SK-N-SH treated with all-trans-retinoic acid at 6 μM for 48 hours (cell line): ENCODE measurements around the gene CRYBG3.

ENCODE experiments used
- ARNTL ChIP-seq: fragments of 450-650 bp; formaldehyde crosslinking; IDR thresholded peaks from 2 replicates; pipeline ENCODE4 v1.5.0; 2020; ENCODE audit warnings: low read depth, mild to moderate bottlenecking, moderate library complexity, borderline replicate concordance
- CSDC2 ChIP-seq: fragments of 250-450 bp; sonication (Bioruptor Pico); IDR thresholded peaks from 2 replicates; pipeline ENCODE4 v1.5.0; 2020; ENCODE audit warnings: mild to moderate bottlenecking, moderate library complexity
- TCF4 ChIP-seq: fragments of 250-450 bp; sonication (Bioruptor Pico); IDR thresholded peaks from 2 replicates; pipeline ENCODE4 v1.8.0; 2021; ENCODE audit warnings: mild to moderate bottlenecking, moderate library complexity, borderline replicate concordance
- TOX ChIP-seq: fragments of 250-450 bp; sonication (Bioruptor Pico); IDR thresholded peaks from 2 replicates; pipeline ENCODE4 v1.8.0; 2021; ENCODE audit warnings: mild to moderate bottlenecking, moderate library complexity, borderline replicate concordance
- ZFP3 ChIP-seq: fragments of 250-450 bp; sonication (Bioruptor Pico); IDR thresholded peaks from 2 replicates; pipeline ENCODE4 v1.5.0; 2020; ENCODE audit warnings: mild to moderate bottlenecking, moderate library complexity
- ZNF565 ChIP-seq: fragments of 450-650 bp; formaldehyde crosslinking; conservative IDR thresholded peaks from 2 replicates; pipeline ENCODE4 v1.5.0; 2020; ENCODE audit warnings: low read depth, mild to moderate bottlenecking, moderate library complexity
- ZNF70 ChIP-seq: fragments of 450-650 bp; formaldehyde crosslinking; IDR thresholded peaks from 2 replicates; pipeline ENCODE4 v1.5.0; 2020; ENCODE audit warnings: mild to moderate bottlenecking, moderate library complexity
- TF ChIP-seq, protein P1 (sequence below): fragments of 250-450 bp; sonication (Bioruptor Pico); IDR thresholded peaks from 2 replicates; pipeline ENCODE4 v1.5.1; 2020; ENCODE audit warnings: low read depth, mild to moderate bottlenecking, moderate library complexity
- TF ChIP-seq, protein P2 (sequence below): fragments of 250-450 bp; sonication (Bioruptor Pico); IDR thresholded peaks from 2 replicates; pipeline ENCODE4 v1.8.0; 2020; ENCODE audit warnings: mild to moderate bottlenecking, moderate library complexity, borderline replicate concordance
- TF ChIP-seq, protein P3 (sequence below): fragments of 250-450 bp; sonication (Bioruptor Pico); IDR thresholded peaks from 2 replicates; pipeline ENCODE4 v1.8.0; 2021; ENCODE audit warnings: low read depth, mild to moderate bottlenecking, moderate library complexity, borderline replicate concordance
- TF ChIP-seq, protein P4 (sequence below): fragments of 250-450 bp; sonication (Bioruptor Pico); IDR thresholded peaks from 2 replicates; pipeline ENCODE4 v1.5.0; 2020; ENCODE audit warnings: mild to moderate bottlenecking, moderate library complexity

DNA sequence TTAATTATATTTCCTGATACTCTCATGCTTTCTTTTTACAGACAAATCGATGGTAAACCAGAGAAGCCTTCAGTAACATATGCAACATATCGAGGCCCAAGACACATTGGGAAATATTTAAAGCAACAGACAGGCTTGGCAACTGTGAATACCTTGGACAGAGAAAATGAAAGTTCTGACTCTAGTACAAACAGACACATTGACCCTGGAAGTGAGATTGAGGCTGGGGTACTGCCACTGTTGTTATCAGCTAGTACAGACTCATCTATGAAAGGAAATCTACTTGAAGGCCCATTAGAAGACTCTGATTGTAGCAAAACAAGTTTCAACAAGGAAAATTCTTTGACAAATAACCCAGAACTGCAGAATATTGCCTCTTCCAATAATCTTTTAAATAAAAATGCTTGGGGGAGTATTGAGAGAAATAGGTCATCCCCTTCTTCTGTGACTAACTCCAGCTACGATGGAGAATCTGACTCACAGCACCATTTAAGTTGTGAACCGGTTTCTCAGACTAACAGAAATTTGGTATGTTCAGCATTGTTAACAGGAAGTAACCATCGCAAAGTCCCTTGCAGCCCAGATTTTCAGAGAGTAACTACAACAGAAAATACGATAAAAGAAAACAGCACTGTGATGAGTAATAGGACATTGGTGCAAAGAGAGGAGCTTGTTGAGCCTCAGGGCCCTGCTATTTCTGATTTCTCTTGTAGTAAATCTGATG lies 50.2 kb downstream of the CRYBG3 start:
- no peak for TF ChIP-seq ARNTL
- TF ChIP-seq, protein P1, sequence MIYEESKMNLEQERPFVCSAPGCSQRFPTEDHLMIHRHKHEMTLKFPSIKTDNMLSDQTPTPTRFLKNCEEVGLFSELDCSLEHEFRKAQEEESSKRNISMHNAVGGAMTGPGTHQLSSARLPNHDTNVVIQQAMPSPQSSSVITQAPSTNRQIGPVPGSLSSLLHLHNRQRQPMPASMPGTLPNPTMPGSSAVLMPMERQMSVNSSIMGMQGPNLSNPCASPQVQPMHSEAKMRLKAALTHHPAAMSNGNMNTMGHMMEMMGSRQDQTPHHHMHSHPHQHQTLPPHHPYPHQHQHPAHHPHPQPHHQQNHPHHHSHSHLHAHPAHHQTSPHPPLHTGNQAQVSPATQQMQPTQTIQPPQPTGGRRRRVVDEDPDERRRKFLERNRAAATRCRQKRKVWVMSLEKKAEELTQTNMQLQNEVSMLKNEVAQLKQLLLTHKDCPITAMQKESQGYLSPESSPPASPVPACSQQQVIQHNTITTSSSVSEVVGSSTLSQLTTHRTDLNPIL (CRISPR knock-in tag), result no peak
- TF ChIP-seq, protein P2, sequence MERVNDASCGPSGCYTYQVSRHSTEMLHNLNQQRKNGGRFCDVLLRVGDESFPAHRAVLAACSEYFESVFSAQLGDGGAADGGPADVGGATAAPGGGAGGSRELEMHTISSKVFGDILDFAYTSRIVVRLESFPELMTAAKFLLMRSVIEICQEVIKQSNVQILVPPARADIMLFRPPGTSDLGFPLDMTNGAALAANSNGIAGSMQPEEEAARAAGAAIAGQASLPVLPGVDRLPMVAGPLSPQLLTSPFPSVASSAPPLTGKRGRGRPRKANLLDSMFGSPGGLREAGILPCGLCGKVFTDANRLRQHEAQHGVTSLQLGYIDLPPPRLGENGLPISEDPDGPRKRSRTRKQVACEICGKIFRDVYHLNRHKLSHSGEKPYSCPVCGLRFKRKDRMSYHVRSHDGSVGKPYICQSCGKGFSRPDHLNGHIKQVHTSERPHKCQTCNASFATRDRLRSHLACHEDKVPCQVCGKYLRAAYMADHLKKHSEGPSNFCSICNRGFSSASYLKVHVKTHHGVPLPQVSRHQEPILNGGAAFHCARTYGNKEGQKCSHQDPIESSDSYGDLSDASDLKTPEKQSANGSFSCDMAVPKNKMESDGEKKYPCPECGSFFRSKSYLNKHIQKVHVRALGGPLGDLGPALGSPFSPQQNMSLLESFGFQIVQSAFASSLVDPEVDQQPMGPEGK (CRISPR knock-in tag), result no peak
- TF ChIP-seq ZFP3 (CRISPR knock-in tag), result peak; percentile 92
- TF ChIP-seq, protein P3, sequence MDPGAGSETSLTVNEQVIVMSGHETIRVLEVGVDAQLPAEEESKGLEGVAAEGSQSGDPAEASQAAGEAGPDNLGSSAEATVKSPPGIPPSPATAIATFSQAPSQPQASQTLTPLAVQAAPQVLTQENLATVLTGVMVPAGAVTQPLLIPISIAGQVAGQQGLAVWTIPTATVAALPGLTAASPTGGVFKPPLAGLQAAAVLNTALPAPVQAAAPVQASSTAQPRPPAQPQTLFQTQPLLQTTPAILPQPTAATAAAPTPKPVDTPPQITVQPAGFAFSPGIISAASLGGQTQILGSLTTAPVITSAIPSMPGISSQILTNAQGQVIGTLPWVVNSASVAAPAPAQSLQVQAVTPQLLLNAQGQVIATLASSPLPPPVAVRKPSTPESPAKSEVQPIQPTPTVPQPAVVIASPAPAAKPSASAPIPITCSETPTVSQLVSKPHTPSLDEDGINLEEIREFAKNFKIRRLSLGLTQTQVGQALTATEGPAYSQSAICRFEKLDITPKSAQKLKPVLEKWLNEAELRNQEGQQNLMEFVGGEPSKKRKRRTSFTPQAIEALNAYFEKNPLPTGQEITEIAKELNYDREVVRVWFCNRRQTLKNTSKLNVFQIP (CRISPR knock-in tag), result no peak
- TF ChIP-seq ZNF565 (CRISPR knock-in tag), result no peak
- no peak for TF ChIP-seq CSDC2
- no peak for TF ChIP-seq TCF4
- no peak for TF ChIP-seq ZNF70 (CRISPR knock-in tag)
- TF ChIP-seq TOX (CRISPR knock-in tag), result no peak
- TF ChIP-seq, protein P4, sequence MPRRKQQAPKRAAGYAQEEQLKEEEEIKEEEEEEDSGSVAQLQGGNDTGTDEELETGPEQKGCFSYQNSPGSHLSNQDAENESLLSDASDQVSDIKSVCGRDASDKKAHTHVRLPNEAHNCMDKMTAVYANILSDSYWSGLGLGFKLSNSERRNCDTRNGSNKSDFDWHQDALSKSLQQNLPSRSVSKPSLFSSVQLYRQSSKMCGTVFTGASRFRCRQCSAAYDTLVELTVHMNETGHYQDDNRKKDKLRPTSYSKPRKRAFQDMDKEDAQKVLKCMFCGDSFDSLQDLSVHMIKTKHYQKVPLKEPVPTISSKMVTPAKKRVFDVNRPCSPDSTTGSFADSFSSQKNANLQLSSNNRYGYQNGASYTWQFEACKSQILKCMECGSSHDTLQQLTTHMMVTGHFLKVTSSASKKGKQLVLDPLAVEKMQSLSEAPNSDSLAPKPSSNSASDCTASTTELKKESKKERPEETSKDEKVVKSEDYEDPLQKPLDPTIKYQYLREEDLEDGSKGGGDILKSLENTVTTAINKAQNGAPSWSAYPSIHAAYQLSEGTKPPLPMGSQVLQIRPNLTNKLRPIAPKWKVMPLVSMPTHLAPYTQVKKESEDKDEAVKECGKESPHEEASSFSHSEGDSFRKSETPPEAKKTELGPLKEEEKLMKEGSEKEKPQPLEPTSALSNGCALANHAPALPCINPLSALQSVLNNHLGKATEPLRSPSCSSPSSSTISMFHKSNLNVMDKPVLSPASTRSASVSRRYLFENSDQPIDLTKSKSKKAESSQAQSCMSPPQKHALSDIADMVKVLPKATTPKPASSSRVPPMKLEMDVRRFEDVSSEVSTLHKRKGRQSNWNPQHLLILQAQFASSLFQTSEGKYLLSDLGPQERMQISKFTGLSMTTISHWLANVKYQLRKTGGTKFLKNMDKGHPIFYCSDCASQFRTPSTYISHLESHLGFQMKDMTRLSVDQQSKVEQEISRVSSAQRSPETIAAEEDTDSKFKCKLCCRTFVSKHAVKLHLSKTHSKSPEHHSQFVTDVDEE (CRISPR knock-in tag), result no peak
